Neural cell (in vitro differentiated cells): ENCODE data around the gene CNTNAP2. TPM values are rescaled to one million over a fixed set of nuclear protein-coding genes. Genes with fewer than 3 reads are reported as not detected.

ENCODE experiments used
- H2AFZ ChIP-seq: fragments of 200-600, 300-800 bp; sonication (generic), shearing (Covaris generic); 2 replicates; pipeline ENCODE4 v1.6.0; 2014; ENCODE audit warnings: low read depth, mild to moderate bottlenecking, antibody characterized with exemption, low read length, moderate library complexity
- H3F3A ChIP-seq: fragments of 200-600 bp; shearing (Covaris generic); 2 replicates; pipeline ENCODE4 v1.6.1; 2016; ENCODE audit warnings: mild to moderate bottlenecking, moderate library complexity, mixed read lengths, antibody characterized with exemption, low read length; ENCODE audit not compliant: insufficient read depth, poor library complexity, severe bottlenecking
- H3K27ac ChIP-seq: fragments of 200-600, 300-800 bp; sonication (generic), shearing (Covaris generic); 2 replicates; pipeline ENCODE4 v1.5.1; 2014; ENCODE audit warnings: mild to moderate bottlenecking, low read length, moderate library complexity
- H3K27me3 ChIP-seq: fragments of 300-800, 200-600 bp; sonication (generic), shearing (Covaris generic); 2 replicates; pipeline ENCODE4 v1.6.0; 2014; ENCODE audit warnings: mild to moderate bottlenecking, low read depth, low read length, moderate library complexity; ENCODE audit not compliant: insufficient read depth
- H3K36me3 ChIP-seq: fragments of 300-800, 200-600 bp; sonication (generic), shearing (Covaris generic); 2 replicates; pipeline ENCODE4 v1.5.1; 2014; ENCODE audit warnings: mild to moderate bottlenecking, antibody characterized with exemption, low read length, moderate library complexity; ENCODE audit not compliant: insufficient read depth
- H3K4me2 ChIP-seq: fragments of 300-800, 200-600 bp; sonication (generic), shearing (Covaris generic); 2 replicates; pipeline ENCODE4 v1.6.0; 2014; ENCODE audit warnings: mild to moderate bottlenecking, low read length
- H3K4me3 ChIP-seq: fragments of 300-800, 200-600 bp; sonication (generic), shearing (Covaris generic); 2 replicates; pipeline ENCODE4 v1.5.1; 2014; ENCODE audit warnings: mild to moderate bottlenecking, low read length, moderate library complexity
- H3K79me2 ChIP-seq: fragments of 200-600 bp; shearing (Covaris generic); replicated peaks from 2 replicates; pipeline ENCODE4 v1.6.0; 2014; ENCODE audit warnings: mild to moderate bottlenecking, low read length, moderate library complexity; ENCODE audit not compliant: insufficient read depth
- H3K9ac ChIP-seq: fragments of 300-800, 200-600 bp; sonication (generic), shearing (Covaris generic); 2 replicates; pipeline ENCODE4 v1.6.1; 2016; ENCODE audit warnings: mild to moderate bottlenecking, low read length, mixed read lengths
- H3K9me2 ChIP-seq: fragments of 200-600 bp; shearing (Covaris generic); 2 replicates; pipeline ENCODE4 v1.6.1; 2016; ENCODE audit warnings: mild to moderate bottlenecking, low read length, mixed read lengths; ENCODE audit not compliant: insufficient read depth
- H3K9me3 ChIP-seq: fragments of 200-600, 300-800 bp; sonication (generic), shearing (Covaris generic); 2 replicates; pipeline ENCODE4 v1.6.1; 2016; ENCODE audit warnings: mild to moderate bottlenecking, mixed run types, low read length, moderate library complexity, mixed read lengths
- H4K20me1 ChIP-seq: fragments of 200-600 bp; shearing (Covaris generic); 2 replicates; pipeline ENCODE4 v1.6.1; 2016; ENCODE audit warnings: mild to moderate bottlenecking, mixed run types; ENCODE audit not compliant: insufficient read depth
- CTCF ChIP-seq: fragments of 450-650 bp; IDR thresholded peaks from 2 replicates; pipeline ENCODE4 v1.5.1; 2014; ENCODE audit warnings: antibody characterized with exemption, mild to moderate bottlenecking, moderate library complexity; ENCODE audit not compliant: poor library complexity, severe bottlenecking
- EZH2 ChIP-seq: fragments of 200-600, 300-800 bp; shearing (Covaris generic), sonication (generic); IDR thresholded peaks from 2 replicates; pipeline ENCODE4 v1.6.1; 2014; ENCODE audit warnings: antibody characterized with exemption, low read length, borderline replicate concordance, mild to moderate bottlenecking; ENCODE audit not compliant: insufficient read depth, poor library complexity, severe bottlenecking
- MXI1 ChIP-seq: fragments of 450-650 bp; conservative IDR thresholded peaks from 2 replicates; pipeline ENCODE4 v1.6.1; 2014; ENCODE audit warnings: antibody characterized with exemption, mild to moderate bottlenecking; ENCODE audit not compliant: poor library complexity, severe bottlenecking
- POLR2AphosphoS5 ChIP-seq: IDR thresholded peaks from 2 replicates; pipeline ENCODE4 v1.6.1; 2012
- RAD21 ChIP-seq: fragments of 450-650 bp; conservative IDR thresholded peaks from 2 replicates; pipeline ENCODE4 v1.6.1; 2014; ENCODE audit warnings: antibody characterized with exemption, mild to moderate bottlenecking, moderate library complexity
- REST ChIP-seq: IDR thresholded peaks from 2 replicates; pipeline ENCODE4 v1.6.1; 2012; ENCODE audit warnings: borderline replicate concordance
- TAF1 ChIP-seq: IDR thresholded peaks from 2 replicates; pipeline ENCODE4 v1.6.1; 2012; ENCODE audit warnings: low read depth
- polyA plus RNA-seq: library from polyadenylated mRNA; depleted of rRNA; stranded (reverse); fragments of >200 nt; gene quantifications from 2 replicates; pipeline ENCODE4 v1.2.3, GENCODE V29; 2014

Gene CNTNAP2
- polyA plus RNA-seq, 1 donor from 2014 or later: 276 TPM

GRCh38 chr7:147136352-147136751 lies 1019.8 kb downstream of the CNTNAP2 start:
- Histone ChIP-seq H3K27ac (no peak overlapping the region), H3K79me2 (no peaks in the 10 kb centered on the region), H3K27me3 (no peaks in the 10 kb centered on the region), H3K36me3 (peaks cover 4% of the 10 kb centered on the region), H3K9me3 (no peaks in the 10 kb centered on the region), H3K4me2 (no peak overlapping the region), H4K20me1 (no peaks in the 10 kb centered on the region), H2AFZ (no peak overlapping the region), H3F3A (no peaks in the 10 kb centered on the region), H3K4me3 (no peak overlapping the region), H3K9ac (no peak overlapping the region), H3K9me2 (no peaks in the 10 kb centered on the region)
- TF ChIP-seq REST (no peak), POLR2AphosphoS5 (no peak)

GRCh38 chr7:147145194-147145593 lies 1028.6 kb downstream of the CNTNAP2 start:
- H3K4me2 ChIP-seq: no peak overlapping the region

More at GRCh38 chr7:147145194-147145593, 1028.6 kb downstream of the CNTNAP2 start:
- H3K4me3 ChIP-seq: no peak overlapping the region
- TF ChIP-seq TAF1 (no peak), POLR2AphosphoS5 (no peak), EZH2 (no peak), CTCF (no peak), RAD21 (no peak), REST (no peak), MXI1 (no peak)
- no peaks in the 10 kb centered on the region for H3K36me3 ChIP-seq
- H3K79me2 ChIP-seq: no peaks in the 10 kb centered on the region
- H2AFZ ChIP-seq: no peak overlapping the region
- H3K27me3 ChIP-seq: no peaks in the 10 kb centered on the region
- no peaks in the 10 kb centered on the region for H3K9me2 ChIP-seq
- no peak overlapping the region for H3K27ac ChIP-seq
- H4K20me1 ChIP-seq: no peaks in the 10 kb centered on the region
- no peaks in the 10 kb centered on the region for H3F3A ChIP-seq
- H3K9ac ChIP-seq: no peak overlapping the region
- H3K9me3 ChIP-seq: no peaks in the 10 kb centered on the region
